Activated naive CD8-positive, alpha-beta T cell treated with anti-CD3 and anti-CD28 coated beads for 36 hours (primary cell): Measurements from ENCODE around the gene CLC. TPM values are rescaled to one million over a fixed set of nuclear protein-coding genes. Genes with fewer than 3 reads are reported as not detected.
"Not testable (repeated sequence)": the region's sequence is repeated elsewhere in the genome, so short reads cannot be mapped to it uniquely, and the experiment has no call there.

Experiments
- DNase-seq: peaks from one replicate; pipeline ENCODE4 v3.0.0; 2021
- H3K27ac Mint-ChIP-seq: one replicate; pipeline ENCODE4 v1.8.0; 2022; ENCODE audit warnings: mild to moderate bottlenecking, moderate library complexity, mixed read lengths
- H3K27me3 Mint-ChIP-seq: one replicate; pipeline ENCODE4 v1.8.0; 2022; ENCODE audit warnings: mild to moderate bottlenecking, mixed read lengths
- H3K36me3 Mint-ChIP-seq: one replicate; pipeline ENCODE4 v1.8.0; 2021; ENCODE audit warnings: mild to moderate bottlenecking, mixed read lengths
- H3K4me1 Mint-ChIP-seq: one replicate; pipeline ENCODE4 v1.8.0; 2021; ENCODE audit warnings: mixed read lengths
- H3K4me3 Mint-ChIP-seq: one replicate; pipeline ENCODE4 v1.8.0; 2022; ENCODE audit warnings: mild to moderate bottlenecking, moderate library complexity, mixed read lengths
- H3K9me3 Mint-ChIP-seq: one replicate; pipeline ENCODE4 v1.8.0; 2022; ENCODE audit warnings: mixed read lengths
- total RNA-seq, 2 experiments: library from RNA; stranded (reverse); gene quantifications; one replicate each; pipeline ENCODE4 v1.2.3, GENCODE V29; 2021

The CLC gene
- total RNA-seq, 2 experiments from 2014 or later: not detected

GRCh38 chr19:39740395-39740794 is 2.6 kb upstream of the CLC start:
- Mint-ChIP-seq H3K27me3 (peaks cover 56% of the 10 kb centered on the region), H3K9me3 (no peaks in the 10 kb centered on the region), H3K4me3 (peak overlapping the region; percentile 32), H3K36me3 (no peaks in the 10 kb centered on the region), H3K4me1 (peaks cover 14% of the 10 kb centered on the region), H3K27ac (no peak overlapping the region)
- no peak for DNase-seq

- H3K9me3 Mint-ChIP-seq: no peaks in the 10 kb centered on the region
- no peak overlapping the region for H3K4me3 Mint-ChIP-seq
- peaks cover 14% of the 10 kb centered on the region for H3K4me1 Mint-ChIP-seq
- DNase-seq: no peak
- no peak overlapping the region for H3K27ac Mint-ChIP-seq
- peaks cover 47% of the 10 kb centered on the region for H3K27me3 Mint-ChIP-seq
- no peaks in the 10 kb centered on the region for H3K36me3 Mint-ChIP-seq
Measured at GRCh38 chr19:39738814-39739213, 985 bp upstream of the CLC start.

- H3K4me3 Mint-ChIP-seq: no peak overlapping the region
- peaks cover 14% of the 10 kb centered on the region for H3K4me1 Mint-ChIP-seq
- no peaks in the 10 kb centered on the region for H3K9me3 Mint-ChIP-seq
- no peak overlapping the region for H3K27ac Mint-ChIP-seq
- peaks cover 32% of the 10 kb centered on the region for H3K27me3 Mint-ChIP-seq
- DNase-seq: no peak
- H3K36me3 Mint-ChIP-seq: no peaks in the 10 kb centered on the region
Measured at GRCh38 chr19:39737351-39737750, 478 bp downstream of the CLC start.

- H3K36me3 Mint-ChIP-seq: no peaks in the 10 kb centered on the region
- peaks cover 14% of the 10 kb centered on the region for H3K4me1 Mint-ChIP-seq
- no peak for DNase-seq
- H3K27me3 Mint-ChIP-seq: peaks cover 29% of the 10 kb centered on the region
- H3K4me3 Mint-ChIP-seq: no peak overlapping the region
- H3K27ac Mint-ChIP-seq: no peak overlapping the region
- no peaks in the 10 kb centered on the region for H3K9me3 Mint-ChIP-seq
Measured at GRCh38 chr19:39736088-39736487, 1.7 kb downstream of the CLC start.

GRCh38 chr19:39735688-39736087 is 2.1 kb downstream of the CLC start:
- Mint-ChIP-seq H3K4me3 (no peak overlapping the region), H3K36me3 (no peaks in the 10 kb centered on the region), H3K27ac (no peak overlapping the region), H3K9me3 (no peaks in the 10 kb centered on the region), H3K27me3 (peaks cover 31% of the 10 kb centered on the region), H3K4me1 (peaks cover 12% of the 10 kb centered on the region)
- DNase-seq: no peak

GRCh38 chr19:39733841-39734240 is 4.0 kb downstream of the CLC start:
- H3K27me3 Mint-ChIP-seq: peaks cover 23% of the 10 kb centered on the region

GRCh38 chr19:39731685-39732084 is 6.1 kb downstream of the CLC start:
- no peak for DNase-seq
- no peaks in the 10 kb centered on the region for H3K36me3 Mint-ChIP-seq
- no peaks in the 10 kb centered on the region for H3K9me3 Mint-ChIP-seq
- H3K27me3 Mint-ChIP-seq: peaks cover 19% of the 10 kb centered on the region
- peaks cover 3% of the 10 kb centered on the region for H3K4me1 Mint-ChIP-seq
- no peak overlapping the region for H3K27ac Mint-ChIP-seq
- H3K4me3 Mint-ChIP-seq: no peak overlapping the region

More at GRCh38 chr19:39733841-39734240, 4.0 kb downstream of the CLC start:
- H3K27ac Mint-ChIP-seq: no peak overlapping the region
- no peak overlapping the region for H3K4me3 Mint-ChIP-seq
- H3K36me3 Mint-ChIP-seq: no peaks in the 10 kb centered on the region
- no peak for DNase-seq
- H3K4me1 Mint-ChIP-seq: peaks cover 3% of the 10 kb centered on the region
- H3K9me3 Mint-ChIP-seq: no peaks in the 10 kb centered on the region

GRCh38 chr19:39729594-39729993 is 8.2 kb downstream of the CLC start:
- no peak for DNase-seq
- Mint-ChIP-seq H3K27ac (no peak overlapping the region), H3K27me3 (peaks cover 24% of the 10 kb centered on the region), H3K9me3 (no peaks in the 10 kb centered on the region), H3K4me1 (no peaks in the 10 kb centered on the region), H3K4me3 (no peak overlapping the region), H3K36me3 (no peaks in the 10 kb centered on the region)

- Mint-ChIP-seq H3K27ac (no peak overlapping the region), H3K4me3 (no peak overlapping the region), H3K27me3 (peaks cover 33% of the 10 kb centered on the region), H3K4me1 (no peaks in the 10 kb centered on the region), H3K36me3 (no peaks in the 10 kb centered on the region), H3K9me3 (no peaks in the 10 kb centered on the region)
- DNase-seq: no peak
Measured at GRCh38 chr19:39728040-39728439, 9.8 kb downstream of the CLC start.

GRCh38 chr19:39727070-39727800 is 10.6 kb downstream of the CLC start:
- H3K27ac Mint-ChIP-seq: no peak overlapping the region
- DNase-seq: no peak
- H3K36me3 Mint-ChIP-seq: no peaks in the 10 kb centered on the region
- no peaks in the 10 kb centered on the region for H3K9me3 Mint-ChIP-seq
- no peaks in the 10 kb centered on the region for H3K4me1 Mint-ChIP-seq
- peaks cover 39% of the 10 kb centered on the region for H3K27me3 Mint-ChIP-seq
- H3K4me3 Mint-ChIP-seq: no peak overlapping the region

- H3K9me3 Mint-ChIP-seq: no peaks in the 10 kb centered on the region
- H3K27me3 Mint-ChIP-seq: peaks cover 39% of the 10 kb centered on the region
Measured at GRCh38 chr19:39725995-39726394, 11.8 kb downstream of the CLC start.

GRCh38 chr19:39720144-39720543 is 17.7 kb downstream of the CLC start:
- not testable (repeated sequence) for H3K27ac Mint-ChIP-seq, H3K36me3 Mint-ChIP-seq, H3K9me3 Mint-ChIP-seq, H3K4me3 Mint-ChIP-seq, DNase-seq, H3K4me1 Mint-ChIP-seq
- peaks cover 71% of the 10 kb centered on the region for H3K27me3 Mint-ChIP-seq

More at GRCh38 chr19:39725995-39726394, 11.8 kb downstream of the CLC start:
- H3K27ac Mint-ChIP-seq: no peak overlapping the region
- H3K36me3 Mint-ChIP-seq: no peaks in the 10 kb centered on the region
- no peak for DNase-seq
- no peaks in the 10 kb centered on the region for H3K4me1 Mint-ChIP-seq
- H3K4me3 Mint-ChIP-seq: no peak overlapping the region

GRCh38 chr19:39710333-39710890 is 27.4 kb downstream of the CLC start:
- Mint-ChIP-seq H3K9me3 (peaks cover 10% of the 10 kb centered on the region), H3K4me1 (peaks cover 7% of the 10 kb centered on the region), H3K27ac (no peak overlapping the region), H3K4me3 (no peak overlapping the region), H3K27me3 (peaks cover 17% of the 10 kb centered on the region), H3K36me3 (peaks cover 2% of the 10 kb centered on the region)
- no peak for DNase-seq

- H3K4me1 Mint-ChIP-seq: peaks cover 19% of the 10 kb centered on the region
- H3K36me3 Mint-ChIP-seq: peaks cover 2% of the 10 kb centered on the region
- no peak overlapping the region for H3K4me3 Mint-ChIP-seq
- DNase-seq: no peak
- peaks cover 11% of the 10 kb centered on the region for H3K27me3 Mint-ChIP-seq
- peaks cover 7% of the 10 kb centered on the region for H3K9me3 Mint-ChIP-seq
- H3K27ac Mint-ChIP-seq: no peak overlapping the region
Measured at GRCh38 chr19:39709026-39709872, 28.6 kb downstream of the CLC start.

- Mint-ChIP-seq H3K4me3 (no peak overlapping the region), H3K27ac (no peak overlapping the region), H3K27me3 (peaks cover 8% of the 10 kb centered on the region), H3K36me3 (peaks cover 2% of the 10 kb centered on the region), H3K9me3 (peaks cover 5% of the 10 kb centered on the region), H3K4me1 (peaks cover 21% of the 10 kb centered on the region)
- no peak for DNase-seq
Measured at GRCh38 chr19:39708594-39708993, 29.2 kb downstream of the CLC start.
